ENCODE results near the gene IYD.

Gene IYD

DNA sequence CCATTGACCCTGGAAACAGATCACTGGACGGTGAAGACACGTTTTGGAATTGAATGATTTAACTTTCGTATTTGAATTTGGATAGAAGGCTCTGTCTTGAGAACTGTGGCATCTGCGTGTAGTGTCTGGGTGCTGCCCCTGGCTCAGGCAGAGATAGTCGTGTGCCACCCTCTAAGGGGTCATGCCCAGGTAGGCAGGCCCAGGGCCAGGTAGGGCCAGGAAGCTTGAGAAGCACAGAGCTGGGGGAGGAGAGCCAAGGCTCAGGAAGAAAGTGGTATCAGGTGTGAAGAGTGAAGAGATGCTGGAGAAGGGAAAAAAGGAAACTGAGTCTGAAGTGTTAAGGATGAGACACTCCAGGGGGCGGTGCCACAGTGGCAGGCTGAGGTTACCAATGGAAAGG lies 75.5 kb downstream of the IYD start:
- POLR2A ChIA-PET = no interaction called here

DNA sequence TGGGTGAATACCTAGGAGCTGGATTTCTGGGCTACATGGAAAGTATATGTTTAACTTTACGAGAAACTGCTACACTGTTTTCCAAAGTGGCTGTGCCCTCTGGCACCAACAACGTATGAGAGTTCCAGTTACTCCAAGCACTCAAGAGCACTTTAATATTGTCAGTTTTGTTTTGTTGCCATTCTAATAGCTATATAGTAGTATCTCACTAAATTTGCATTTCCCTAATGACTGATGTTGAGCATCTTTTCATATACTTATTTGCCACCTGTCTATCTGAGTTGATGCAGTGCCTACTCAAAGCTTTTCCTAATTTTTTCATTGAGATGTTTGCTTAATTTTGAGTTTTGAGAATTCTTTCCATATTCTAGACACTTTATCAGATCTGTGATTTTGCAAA lies 76.7 kb downstream of the IYD start:
- POLR2A ChIA-PET = no interaction called here

More for the DNA sequence above, 75.5 kb downstream of the IYD start:
- CTCF ChIA-PET = interaction anchor here (0.6 to 1.4 kb wide), 3 partner anchors 111 to 371 kb away, joined by 4 read pairs; no protein-coding TSS in a partner anchor
- H3K27ac ChIP-seq (ENCODE audit: extremely low read depth, low read depth, low read length) = no peak overlapping the region
- H3K9me3 ChIP-seq (ENCODE audit: control insufficient read depth, insufficient read depth, low read depth, low read length) = no peaks in the 10 kb centered on the region
- no peaks in the 10 kb centered on the region for H3K36me3 ChIP-seq (ENCODE audit: control insufficient read depth in 2 of 2, insufficient read depth in 1 of 2, low read length in 2 of 2)
- TF ChIP-seq ZBTB48 (tag by site-specific recombination; IDR thresholded peaks at IDR 0.05) = no peak
- no peak for TF ChIP-seq ZFP41 (tag by site-specific recombination; IDR thresholded peaks at IDR 0.05; ENCODE audit: borderline replicate concordance)
- TF ChIP-seq, protein P1, sequence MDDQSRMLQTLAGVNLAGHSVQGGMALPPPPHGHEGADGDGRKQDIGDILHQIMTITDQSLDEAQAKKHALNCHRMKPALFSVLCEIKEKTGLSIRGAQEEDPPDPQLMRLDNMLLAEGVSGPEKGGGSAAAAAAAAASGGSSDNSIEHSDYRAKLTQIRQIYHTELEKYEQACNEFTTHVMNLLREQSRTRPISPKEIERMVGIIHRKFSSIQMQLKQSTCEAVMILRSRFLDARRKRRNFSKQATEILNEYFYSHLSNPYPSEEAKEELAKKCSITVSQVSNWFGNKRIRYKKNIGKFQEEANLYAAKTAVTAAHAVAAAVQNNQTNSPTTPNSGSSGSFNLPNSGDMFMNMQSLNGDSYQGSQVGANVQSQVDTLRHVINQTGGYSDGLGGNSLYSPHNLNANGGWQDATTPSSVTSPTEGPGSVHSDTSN (CRISPR knock-in tag; IDR thresholded peaks at IDR 0.05) = no peak
- no peak for TF ChIP-seq ZNF658 (tag by site-specific recombination; IDR thresholded peaks at IDR 0.05)
- TF ChIP-seq, protein P2, sequence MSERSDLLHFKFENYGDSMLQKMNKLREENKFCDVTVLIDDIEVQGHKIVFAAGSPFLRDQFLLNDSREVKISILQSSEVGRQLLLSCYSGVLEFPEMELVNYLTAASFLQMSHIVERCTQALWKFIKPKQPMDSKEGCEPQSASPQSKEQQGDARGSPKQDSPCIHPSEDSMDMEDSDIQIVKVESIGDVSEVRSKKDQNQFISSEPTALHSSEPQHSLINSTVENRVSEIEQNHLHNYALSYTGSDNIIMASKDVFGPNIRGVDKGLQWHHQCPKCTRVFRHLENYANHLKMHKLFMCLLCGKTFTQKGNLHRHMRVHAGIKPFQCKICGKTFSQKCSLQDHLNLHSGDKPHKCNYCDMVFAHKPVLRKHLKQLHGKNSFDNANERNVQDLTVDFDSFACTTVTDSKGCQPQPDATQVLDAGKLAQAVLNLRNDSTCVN (tag by site-specific recombination; optimal IDR thresholded peaks at IDR 0.05) = peak; percentile 6
- H3K4me3 ChIP-seq (ENCODE audit: low read depth, low read length) = no peak overlapping the region
- no peaks in the 10 kb centered on the region for H3K4me1 ChIP-seq (ENCODE audit: control insufficient read depth, insufficient read depth, low read length)

GRCh38 chr6:150448221-150448620 lies 79.4 kb downstream of the IYD start:
- no peaks in the 10 kb centered on the region for H3K36me3 ChIP-seq (ENCODE audit: control insufficient read depth in 2 of 2, insufficient read depth in 1 of 2, low read length in 2 of 2)
- ChIA-PET CTCF (no interaction called here), POLR2A (no interaction called here)
- TF ChIP-seq, protein P3, sequence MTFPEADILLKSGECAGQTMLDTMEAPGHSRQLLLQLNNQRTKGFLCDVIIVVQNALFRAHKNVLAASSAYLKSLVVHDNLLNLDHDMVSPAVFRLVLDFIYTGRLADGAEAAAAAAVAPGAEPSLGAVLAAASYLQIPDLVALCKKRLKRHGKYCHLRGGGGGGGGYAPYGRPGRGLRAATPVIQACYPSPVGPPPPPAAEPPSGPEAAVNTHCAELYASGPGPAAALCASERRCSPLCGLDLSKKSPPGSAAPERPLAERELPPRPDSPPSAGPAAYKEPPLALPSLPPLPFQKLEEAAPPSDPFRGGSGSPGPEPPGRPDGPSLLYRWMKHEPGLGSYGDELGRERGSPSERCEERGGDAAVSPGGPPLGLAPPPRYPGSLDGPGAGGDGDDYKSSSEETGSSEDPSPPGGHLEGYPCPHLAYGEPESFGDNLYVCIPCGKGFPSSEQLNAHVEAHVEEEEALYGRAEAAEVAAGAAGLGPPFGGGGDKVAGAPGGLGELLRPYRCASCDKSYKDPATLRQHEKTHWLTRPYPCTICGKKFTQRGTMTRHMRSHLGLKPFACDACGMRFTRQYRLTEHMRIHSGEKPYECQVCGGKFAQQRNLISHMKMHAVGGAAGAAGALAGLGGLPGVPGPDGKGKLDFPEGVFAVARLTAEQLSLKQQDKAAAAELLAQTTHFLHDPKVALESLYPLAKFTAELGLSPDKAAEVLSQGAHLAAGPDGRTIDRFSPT (tag by site-specific recombination; IDR thresholded peaks at IDR 0.05) = no peak
- TF ChIP-seq ZNF114 (tag by site-specific recombination; IDR thresholded peaks at IDR 0.05) = no peak
- TF ChIP-seq ZNF660 (tag by site-specific recombination; IDR thresholded peaks at IDR 0.05) = peak; percentile 44; the same call in 1 of the 2 replicates
- TF ChIP-seq TSHZ1 (tag by site-specific recombination; IDR thresholded peaks at IDR 0.05; ENCODE audit: borderline replicate concordance) = no peak
- peak; percentile 26; the same call in 1 of the 2 replicates for TF ChIP-seq ZNF350 (tag by site-specific recombination; IDR thresholded peaks at IDR 0.05)
- TF ChIP-seq ZNF510 (tag by site-specific recombination; IDR thresholded peaks at IDR 0.05; ENCODE audit: insufficient replicate concordance) = no peak
- no peak for TF ChIP-seq ZNF544 (tag by site-specific recombination; IDR thresholded peaks at IDR 0.05)
- TF ChIP-seq ZNF155 (tag by site-specific recombination; IDR thresholded peaks at IDR 0.05) = no peak
- TF ChIP-seq MYNN (tag by site-specific recombination; IDR thresholded peaks at IDR 0.05; ENCODE audit: borderline replicate concordance) = no peak
- no peak overlapping the region for H3K27ac ChIP-seq (ENCODE audit: extremely low read depth, low read depth, low read length)
- no peak overlapping the region for H3K4me3 ChIP-seq (ENCODE audit: low read depth, low read length)
- H3K9me3 ChIP-seq (ENCODE audit: control insufficient read depth, insufficient read depth, low read depth, low read length) = no peaks in the 10 kb centered on the region
- no peaks in the 10 kb centered on the region for H3K4me1 ChIP-seq (ENCODE audit: control insufficient read depth, insufficient read depth, low read length)

More for the DNA sequence above, 76.7 kb downstream of the IYD start:
- CTCF ChIA-PET = interaction anchor here (0.7 to 1.4 kb wide), 4 partner anchors 191 to 438 kb away, joined by 3 to 4 read pairs (median 4); no protein-coding TSS in a partner anchor
- no peaks in the 10 kb centered on the region for H3K9me3 ChIP-seq (ENCODE audit: control insufficient read depth, insufficient read depth, low read depth, low read length)
- H3K36me3 ChIP-seq (ENCODE audit: control insufficient read depth in 2 of 2, insufficient read depth in 1 of 2, low read length in 2 of 2) = no peaks in the 10 kb centered on the region
- peak; percentile 95 for TF ChIP-seq ZNF664 (tag by site-specific recombination; IDR thresholded peaks at IDR 0.05)
- no peak for TF ChIP-seq SALL2 (tag by site-specific recombination; IDR thresholded peaks at IDR 0.05; ENCODE audit: borderline replicate concordance)
- no peak overlapping the region for H3K27ac ChIP-seq (ENCODE audit: extremely low read depth, low read depth, low read length)
- no peaks in the 10 kb centered on the region for H3K4me1 ChIP-seq (ENCODE audit: control insufficient read depth, insufficient read depth, low read length)
- H3K4me3 ChIP-seq (ENCODE audit: low read depth, low read length) = no peak overlapping the region

Measured in HEK293 (cell line).